HG03354 (cell line): ENCODE measurements around the gene RAB4A.
"Not testable (repeated sequence)": the region's sequence is repeated elsewhere in the genome, so short reads cannot be mapped to it uniquely, and the experiment has no call there.

Experiments
- ATAC-seq: cut with Tn5 transposase; IDR thresholded peaks from one replicate; pipeline ENCODE4 v1.9.1; 2021; ENCODE audit warnings: mild to moderate bottlenecking; ENCODE audit not compliant: unreplicated experiment, poor library complexity, severe bottlenecking

The RAB4A gene

DNA sequence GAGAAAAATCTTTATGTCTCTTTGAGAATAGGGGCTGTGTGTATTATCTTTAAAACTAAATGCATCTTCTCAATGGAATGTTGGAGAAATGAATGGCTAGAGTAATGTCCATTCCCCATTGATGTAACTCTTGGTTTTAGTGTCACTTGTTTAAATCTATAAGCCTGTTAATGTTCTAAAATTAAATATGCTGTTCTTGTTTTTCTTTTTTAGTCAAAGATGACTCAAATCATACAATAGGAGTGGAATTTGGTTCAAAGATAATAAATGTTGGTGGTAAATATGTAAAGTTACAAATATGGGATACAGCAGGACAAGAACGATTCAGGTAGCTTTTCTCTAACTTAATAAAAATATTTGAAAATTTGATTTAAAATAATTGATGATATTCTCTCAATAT, 17.6 kb downstream of the RAB4A start:
- ATAC-seq = no peak

DNA sequence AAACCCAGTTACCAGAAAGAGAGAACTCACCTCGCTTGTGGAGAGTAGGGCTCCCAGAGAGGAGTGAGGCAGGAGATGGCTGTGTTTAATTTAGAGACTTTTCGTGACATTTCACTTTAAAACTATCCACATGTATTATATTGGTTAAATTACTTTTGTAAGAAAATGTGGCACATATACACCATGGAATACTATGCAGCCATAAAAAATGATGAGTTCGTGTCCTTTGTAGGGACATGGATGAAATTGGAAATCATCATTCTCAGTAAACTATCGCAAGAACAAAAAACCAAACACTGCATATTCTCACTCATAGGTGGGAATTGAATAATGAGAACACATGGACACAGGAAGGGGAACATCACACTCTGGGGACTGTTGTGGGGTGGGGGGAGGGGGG, 20.8 kb downstream of the RAB4A start:
- ATAC-seq = not testable (repeated sequence)

DNA sequence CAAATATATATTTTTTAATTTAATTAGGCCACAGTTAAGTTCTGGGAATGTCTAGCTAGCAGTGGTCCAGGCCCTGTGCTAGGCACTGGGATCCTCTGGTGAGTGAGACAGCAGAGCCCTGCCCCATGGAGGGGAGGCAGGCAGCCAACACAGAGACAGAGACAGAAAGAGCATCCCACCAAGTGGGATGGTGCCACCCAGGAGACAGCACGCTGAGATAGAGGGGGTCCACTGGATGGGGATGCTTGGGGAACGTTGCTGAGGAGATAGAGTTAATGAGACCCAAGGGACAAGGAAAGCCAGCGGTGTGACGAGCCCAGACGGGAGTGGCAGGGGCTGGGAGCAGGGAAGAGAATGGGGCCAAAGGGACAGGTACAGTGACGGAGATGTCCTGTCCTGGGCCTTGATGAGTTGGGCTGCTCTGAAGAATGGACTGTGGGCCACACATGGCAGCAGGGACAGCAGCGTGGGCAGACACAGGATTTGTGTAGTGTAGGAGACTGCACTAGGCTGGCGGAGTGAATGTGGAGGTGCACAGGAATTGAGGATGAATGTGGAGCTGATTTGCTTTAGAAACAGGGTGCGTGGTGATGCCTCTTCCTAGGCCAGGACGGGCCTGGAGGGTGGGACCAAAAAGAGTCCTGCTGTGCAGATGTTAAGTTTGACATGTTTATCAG, 22.8 kb downstream of the RAB4A start:
- ATAC-seq = no peak

DNA sequence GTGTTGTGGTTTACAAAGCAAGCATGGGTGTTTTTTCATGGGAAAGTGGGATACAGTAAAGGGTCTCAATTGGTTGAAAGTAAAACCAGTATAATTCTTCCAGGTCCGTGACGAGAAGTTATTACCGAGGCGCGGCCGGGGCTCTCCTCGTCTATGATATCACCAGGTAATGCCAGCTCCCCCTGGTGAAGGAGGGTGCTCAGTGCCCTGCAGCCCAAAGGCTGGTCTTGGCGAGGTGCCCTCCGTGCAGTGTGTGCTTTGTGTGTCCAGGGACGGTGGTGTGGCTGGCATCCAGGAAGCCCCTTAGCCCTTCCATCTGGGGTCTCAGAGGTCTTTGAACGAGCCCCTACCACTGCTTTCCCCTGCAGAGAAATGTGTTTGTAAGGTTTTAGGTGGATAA, 24.8 kb downstream of the RAB4A start:
- no peak for ATAC-seq

DNA sequence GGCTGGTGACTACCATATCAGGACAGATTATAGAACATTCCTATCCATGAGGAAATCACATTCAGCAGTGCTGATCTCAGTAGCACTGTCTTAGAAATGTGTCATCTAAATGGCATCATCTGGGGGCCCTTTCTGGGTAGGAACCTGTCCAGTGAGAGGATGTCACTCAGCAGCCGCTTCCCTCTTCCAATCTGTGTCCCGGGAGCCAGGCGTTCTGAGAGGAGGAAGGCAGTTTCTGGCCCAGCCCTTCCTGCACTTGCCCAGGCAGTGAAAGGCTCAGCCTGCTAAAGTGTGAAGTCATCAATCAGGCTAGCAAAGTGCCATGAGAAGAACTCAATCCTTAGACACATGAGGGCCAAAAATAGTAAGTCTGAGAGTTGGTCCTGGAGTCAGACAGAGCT, 25.6 kb downstream of the RAB4A start:
- ATAC-seq = no peak

DNA sequence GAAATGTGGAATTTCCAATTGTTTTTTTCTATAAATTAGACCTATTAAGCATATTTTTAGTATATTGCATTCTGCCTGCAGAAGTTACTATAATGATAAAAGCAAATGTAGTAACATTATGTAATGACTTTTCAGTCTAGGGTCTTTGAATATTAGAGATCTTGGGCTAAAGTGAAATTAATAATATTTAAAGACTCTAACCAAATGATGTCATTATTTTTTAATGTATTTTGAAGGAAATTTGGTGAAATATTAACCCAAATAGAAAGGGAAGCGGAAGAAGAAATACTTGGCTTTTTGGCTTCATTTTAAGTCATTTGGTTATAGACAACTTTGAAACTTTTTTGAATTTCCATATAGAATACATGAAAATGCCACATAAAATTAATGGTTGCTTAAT, 26.8 kb downstream of the RAB4A start:
- no peak for ATAC-seq

DNA sequence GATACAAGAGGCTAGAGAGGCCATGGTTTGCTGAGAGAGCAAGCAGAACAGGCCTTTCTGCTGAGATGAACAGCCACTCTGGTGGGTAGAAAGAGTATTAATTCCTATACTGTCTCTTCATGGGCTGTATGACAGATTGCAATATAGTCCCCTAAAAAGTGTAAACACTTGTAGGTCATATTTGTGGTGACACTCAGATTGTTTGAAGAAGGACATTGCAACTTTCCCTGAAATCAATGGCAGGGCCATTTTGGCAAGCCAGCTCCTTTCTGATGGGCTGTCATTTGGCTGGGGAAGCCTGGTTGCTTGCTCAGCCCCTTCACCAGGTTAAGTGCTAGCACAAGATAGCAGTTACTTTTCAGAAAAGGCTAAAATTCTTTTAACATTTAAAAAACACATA, 27.5 kb downstream of the RAB4A start:
- ATAC-seq = no peak

DNA sequence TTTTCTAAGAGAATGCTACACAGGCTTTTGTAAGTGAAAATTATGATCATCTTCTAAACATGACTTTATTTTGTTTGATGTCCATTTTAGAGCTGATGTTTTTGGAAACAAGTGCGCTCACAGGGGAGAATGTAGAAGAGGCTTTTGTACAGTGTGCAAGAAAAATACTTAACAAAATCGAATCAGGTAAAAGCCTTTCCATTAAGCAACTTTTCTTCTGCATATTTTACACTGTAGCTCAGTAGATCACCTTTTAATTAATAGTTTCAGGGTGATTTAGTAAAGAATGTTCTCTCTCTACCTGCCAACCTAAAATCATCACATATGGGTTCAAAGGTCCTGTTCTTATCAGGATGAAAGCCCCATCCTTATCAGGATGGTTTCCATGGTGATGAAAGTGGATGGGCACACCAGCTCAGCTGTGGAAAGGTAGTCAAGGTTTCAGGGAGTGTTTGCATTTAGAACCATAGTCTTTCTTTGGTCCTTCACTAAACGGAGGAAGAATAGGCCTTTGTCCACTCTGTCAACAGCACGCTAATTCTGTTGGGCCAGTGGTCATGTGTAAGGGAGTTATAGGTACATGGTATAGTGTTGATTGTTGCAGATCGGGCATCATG, 28.1 kb downstream of the RAB4A start:
- ATAC-seq = no peak

DNA sequence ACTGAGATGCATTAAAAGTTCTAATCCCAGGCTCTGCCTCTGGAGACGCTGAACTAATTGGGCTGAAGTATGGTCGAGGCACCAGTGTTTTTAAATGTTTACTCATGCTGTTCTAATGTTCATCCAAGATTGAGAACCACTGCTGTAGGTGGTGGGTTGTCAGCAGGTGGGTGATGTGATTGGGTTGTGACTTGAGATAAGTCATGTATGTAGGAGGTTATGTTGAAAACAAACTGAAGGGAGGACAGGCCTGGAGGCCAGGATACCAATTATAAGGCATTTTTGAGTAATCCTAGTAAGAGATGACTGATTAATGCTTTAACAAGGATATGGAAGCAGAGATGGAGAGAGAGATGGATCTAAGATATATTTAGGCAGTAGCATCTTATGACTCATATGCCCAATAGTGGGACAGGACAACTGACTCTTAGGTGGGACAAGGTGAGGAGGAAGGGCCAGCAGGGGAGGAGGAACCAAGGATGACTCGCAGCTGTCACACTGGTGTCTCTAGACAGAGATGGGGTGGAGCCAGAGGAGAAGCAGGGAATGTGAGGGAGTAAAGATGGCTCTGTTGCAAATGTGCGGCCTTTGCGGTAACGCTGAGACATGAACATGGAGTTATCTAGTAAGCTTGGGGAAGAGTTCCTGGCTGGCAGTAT, 29.3 kb downstream of the RAB4A start:
- ATAC-seq = no peak

DNA sequence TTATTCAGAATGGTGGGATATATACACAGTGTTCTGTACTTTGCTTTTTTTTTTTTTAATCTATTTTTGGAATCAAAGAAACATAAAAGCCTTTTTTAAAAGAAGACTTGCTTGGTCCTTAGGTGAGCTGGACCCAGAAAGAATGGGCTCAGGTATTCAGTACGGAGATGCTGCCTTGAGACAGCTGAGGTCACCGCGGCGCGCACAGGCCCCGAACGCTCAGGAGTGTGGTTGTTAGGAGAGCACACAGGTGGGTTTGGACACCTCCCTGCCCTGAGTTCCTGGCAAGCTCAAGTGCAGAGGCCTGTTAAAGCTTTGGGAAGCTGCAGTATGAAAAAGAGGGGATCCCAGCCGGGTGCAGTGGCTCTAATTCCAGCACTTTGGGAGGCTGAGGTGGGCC, 31.8 kb downstream of the RAB4A start:
- no peak for ATAC-seq

DNA sequence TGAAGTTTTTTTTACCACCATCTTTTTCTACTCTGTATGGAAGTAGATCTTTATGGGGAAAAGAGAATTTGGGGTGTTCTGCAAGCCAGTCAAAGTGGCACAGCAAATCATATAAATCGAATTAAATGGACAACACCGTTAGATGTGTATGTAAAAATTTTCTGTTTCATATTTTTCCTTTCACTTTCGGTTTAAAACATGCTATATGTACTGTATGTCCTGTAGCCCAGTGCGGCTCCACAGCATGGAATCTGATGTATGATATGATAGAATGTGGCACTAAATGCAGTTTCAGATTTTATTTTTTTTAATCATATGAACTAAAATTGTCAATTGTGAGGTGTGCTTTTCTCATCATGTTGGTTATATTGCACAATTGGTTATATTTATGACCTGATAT, 32.9 kb downstream of the RAB4A start:
- ATAC-seq = no peak

DNA sequence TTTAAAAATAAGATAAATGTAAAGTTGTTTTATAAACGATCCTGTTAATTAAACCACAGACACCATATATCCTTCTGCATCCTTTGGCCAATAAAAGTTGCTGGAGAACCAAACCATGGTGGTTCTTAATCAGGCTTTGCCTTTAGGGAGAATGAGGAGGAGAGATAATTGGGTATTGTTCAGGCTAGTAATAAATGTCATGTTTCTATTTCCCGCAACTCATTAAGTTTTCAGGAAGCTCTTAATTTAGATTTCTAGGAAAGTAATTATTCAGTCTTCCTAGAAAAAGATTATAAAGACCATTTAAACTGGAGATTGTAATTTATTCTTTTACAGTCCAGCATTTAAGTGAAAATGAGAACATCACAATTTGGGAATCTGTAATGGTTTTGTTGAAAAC, 34.5 kb downstream of the RAB4A start:
- ATAC-seq = no peak

DNA sequence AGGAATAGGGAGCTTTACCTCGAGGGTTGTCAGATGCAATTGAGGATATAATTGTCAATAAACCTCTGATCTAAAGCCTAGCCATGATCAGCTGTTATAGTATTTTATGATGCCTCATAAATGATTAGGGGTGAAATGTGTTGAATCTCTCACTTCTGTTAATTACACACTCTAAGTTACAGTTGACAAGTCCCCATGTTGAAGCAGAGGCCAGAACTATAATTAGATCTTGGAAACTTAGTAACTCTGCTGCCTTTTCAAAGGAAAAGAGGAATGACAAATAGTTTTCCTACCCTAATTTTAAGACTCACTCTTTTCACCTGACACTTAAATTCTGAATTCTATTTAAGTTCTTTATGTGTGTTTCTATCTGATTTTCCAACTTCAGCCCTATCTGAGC, 38.2 kb downstream of the RAB4A start:
- no peak for ATAC-seq

DNA sequence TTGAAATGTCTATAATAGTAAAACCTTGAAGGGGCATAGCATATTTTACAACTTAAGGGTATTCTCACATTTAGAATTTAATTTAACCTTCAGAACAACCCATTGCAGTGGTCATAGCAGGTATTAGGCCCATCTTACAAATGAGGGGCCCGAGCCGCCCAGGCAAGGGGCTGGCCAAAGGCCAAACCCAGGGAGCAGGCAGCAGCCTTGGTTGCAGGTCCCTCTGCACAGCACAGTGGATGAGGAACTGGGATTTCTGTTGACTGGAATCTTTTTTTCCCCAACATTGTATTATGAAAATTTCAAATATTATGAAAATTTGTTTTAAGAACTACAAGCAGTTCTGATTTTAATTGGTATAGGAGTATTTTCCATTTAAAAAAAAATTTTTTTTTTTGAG, 38.8 kb downstream of the RAB4A start:
- no peak for ATAC-seq

DNA sequence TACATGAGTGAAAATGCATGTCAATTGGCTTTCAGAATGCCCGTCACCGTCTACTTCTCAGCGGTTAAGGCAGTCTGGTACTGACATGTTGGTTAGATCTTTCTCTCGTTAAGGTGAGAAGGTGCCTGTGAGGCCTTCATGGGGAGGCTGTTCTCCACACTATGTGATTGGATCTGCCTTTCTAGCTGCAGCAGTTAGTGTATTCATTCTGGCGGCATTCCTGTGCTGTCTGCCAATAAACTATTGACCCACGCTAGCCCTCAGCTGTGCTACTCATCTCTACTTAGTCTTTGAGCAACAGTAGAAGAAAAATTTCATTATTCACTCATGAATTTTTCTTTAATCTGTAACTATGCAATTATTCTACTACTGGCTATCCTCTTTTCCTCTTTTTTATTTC, 39.9 kb downstream of the RAB4A start:
- ATAC-seq = no peak

DNA sequence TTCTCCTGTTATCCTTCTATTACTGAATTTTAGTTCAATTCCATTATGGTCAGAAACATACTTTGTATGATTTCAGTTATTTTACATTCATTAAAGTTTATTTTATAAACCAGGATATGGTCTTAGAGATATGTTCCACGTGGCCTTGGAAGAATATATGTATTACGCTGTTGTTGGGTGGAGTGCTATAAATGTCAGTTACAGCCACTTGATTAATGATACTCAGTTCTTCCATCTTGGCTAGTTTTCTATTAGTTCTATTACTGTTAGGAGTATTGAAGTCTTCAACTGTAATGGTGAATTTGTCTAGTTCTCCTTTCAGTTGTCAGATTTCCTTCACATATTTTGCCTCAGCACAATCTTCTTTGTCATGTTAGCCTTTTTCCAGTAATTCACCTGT, 45.3 kb downstream of the RAB4A start:
- no peak for ATAC-seq

DNA sequence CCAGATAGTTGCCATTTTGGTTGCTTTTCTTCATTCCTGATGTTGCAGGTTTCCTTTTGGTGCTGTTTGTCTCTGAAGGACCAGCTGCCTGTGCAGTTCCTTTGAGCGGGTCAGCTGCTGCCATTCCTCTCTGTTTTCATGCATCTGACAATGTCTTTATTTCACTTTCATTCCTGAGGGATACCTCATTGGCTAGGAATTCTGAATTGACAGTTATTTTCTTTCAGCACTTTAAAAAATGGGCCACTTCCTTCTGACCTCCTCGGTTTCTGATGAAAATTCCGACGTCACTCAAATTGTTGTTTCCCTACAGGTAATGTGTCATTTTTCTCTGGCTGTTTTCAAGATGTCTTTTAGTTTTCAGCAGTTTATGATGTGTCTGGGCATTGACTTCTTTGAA, 47.1 kb downstream of the RAB4A start:
- ATAC-seq = no peak

DNA sequence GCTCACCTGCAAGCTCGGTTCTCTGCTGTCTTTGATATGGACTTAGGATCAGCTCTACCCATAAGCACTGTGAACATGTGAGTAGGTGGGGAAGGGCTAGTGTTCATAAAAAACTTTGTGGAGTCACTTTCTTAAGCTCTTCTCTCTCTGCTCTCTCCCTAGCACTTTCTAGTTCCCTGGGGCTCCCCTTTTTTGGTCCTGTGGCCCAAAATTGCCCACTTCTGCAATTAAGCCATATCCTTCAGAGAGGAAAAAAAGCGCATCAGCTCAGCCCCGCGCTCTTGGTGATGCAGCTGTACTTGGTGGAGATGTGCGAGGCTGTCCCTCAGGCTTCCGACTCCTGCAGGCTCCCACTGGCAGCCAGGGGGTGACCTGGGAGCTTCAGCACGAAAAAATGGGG, 48.6 kb downstream of the RAB4A start:
- no peak for ATAC-seq

DNA sequence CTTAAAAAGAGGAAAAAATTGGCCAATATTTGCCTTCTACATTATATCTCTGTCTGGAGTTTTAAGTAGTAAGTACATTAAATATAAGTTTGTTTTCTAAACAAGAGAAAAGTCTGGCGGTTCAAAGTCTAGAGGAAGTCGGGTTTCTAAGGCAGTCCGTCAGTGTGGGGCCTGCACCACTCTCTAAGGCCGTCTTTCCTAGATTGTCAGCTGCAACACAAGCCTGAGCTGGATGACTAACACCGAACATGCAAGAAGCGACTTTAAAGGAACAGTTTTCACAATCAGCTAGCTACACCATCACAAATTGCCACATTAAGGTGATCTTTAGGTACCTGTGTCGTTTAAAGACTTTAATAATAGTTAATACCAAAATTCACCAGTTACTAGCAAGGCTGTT, 52.3 kb downstream of the RAB4A start:
- ATAC-seq = no peak

DNA sequence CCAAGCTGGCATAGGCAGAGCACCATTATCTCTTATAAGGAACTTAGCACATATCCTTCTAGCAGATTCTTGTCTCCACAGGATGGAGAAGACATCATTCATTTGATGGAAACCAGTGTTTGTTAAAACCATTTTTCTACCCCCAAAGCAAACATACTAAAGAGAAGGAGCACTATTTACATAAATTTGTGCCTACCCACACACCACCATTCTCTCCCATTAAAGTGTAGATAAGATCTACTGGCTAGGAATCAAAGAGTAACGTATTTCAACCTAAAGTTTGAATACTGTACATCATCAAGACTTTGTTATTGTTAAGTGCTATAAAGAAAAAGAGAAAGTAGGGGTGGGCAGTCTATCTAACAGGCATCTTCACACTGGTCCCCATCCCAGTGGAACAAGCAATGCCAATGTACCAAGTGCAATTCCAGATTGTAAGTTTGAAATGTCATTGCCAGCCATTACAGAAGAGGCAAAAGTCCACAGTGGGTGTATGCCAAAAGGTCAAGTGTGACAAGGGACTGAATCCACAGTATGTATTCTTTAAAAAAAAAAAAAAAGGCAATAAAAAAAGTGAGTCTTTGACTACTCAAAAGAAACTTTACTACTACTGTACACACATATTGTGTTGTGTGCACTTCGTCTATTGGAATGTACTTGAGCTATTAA, 53.1 kb downstream of the RAB4A start:
- no peak for ATAC-seq

DNA sequence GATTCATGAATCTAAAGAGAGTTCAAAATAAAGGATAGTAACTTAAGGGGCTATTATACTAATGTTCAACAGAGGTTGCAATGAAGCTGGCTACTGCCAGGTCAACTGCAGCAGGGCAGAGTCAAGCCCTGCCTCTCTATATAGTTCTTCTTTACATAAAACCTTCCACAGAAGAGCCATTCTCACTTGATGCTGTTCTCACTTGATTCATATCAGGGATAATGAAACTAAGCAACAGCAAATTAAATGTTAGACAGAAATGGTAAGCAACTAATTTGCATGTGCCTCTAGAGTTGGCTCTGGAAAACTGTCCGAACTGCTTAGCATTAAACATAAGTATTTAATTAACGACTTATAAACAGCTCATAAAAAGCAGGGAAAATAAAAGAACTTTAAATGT, 54.5 kb downstream of the RAB4A start:
- no peak for ATAC-seq
